ENCODE results near the gene TEKTIP1.

- TF ChIP-seq SUZ12 (IDR thresholded peaks at IDR 0.05; ENCODE audit: extremely low read depth, insufficient read depth, insufficient read length) (no peak), ZNF274 (IDR thresholded peaks at IDR 0.05; ENCODE audit: low read depth, low read length) (no peak), YY1 (IDR thresholded peaks at IDR 0.05; ENCODE audit: insufficient read depth, insufficient read length) (no peak)
Measured at GRCh38 chr19:3547301-3547731, 8.3 kb downstream of the TEKTIP1 start.

All from NT2/D1 (cell line).